ENCODE results near the gene UCKL1.
"Not testable (repeated sequence)": the region's sequence is repeated elsewhere in the genome, so short reads cannot be mapped to it uniquely, and the experiment has no call there.

UCKL1 gene

GRCh38 chr20:63976511-63976910, 20.3 kb upstream of the UCKL1 start:
- H3K4me3 Mint-ChIP-seq, result peak overlapping the region; percentile 40
- H3K27ac Mint-ChIP-seq, result peak overlapping the region; percentile 32
- peaks cover 60% of the 10 kb centered on the region for H3K4me1 Mint-ChIP-seq

DNA sequence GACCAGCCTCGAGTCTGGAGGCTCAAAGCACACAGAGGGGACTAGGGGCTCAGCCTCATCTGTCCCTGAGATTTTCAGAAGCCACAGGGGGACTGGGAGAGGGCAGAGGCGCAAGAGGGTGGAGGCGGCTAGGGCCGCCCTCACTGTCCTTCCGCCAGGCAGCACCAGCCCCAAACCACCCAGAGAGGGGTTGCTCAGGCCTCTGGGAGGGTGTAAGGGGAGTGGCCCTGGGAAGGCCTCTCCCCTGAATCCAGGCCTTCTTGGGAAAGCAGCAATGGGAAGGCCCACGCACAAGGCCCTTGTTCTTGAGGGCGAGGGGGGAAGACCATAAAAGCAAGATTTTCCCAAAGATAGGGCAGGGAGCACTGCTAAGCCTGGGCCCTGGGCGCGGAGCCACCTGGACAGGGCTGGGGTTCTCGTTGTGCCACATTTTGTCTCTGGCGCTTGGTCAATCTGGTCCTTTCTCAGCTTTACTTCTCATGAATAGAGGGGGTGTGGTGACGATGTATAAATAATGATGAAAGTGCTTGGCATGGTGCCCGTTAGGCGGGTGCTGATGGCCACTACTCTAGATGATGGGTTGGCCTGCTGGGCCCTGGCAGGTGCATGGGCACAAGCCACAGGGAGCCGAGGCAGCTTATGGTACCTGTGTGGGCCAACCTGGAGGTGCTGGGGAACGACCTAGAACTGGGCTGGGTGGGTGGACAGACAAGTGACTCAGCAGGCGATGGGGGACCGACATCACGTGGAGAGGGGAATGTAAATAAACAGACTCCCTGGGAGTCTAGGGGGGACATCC, 18.4 kb upstream of the UCKL1 start:
- peaks cover 1% of the 10 kb centered on the region for H3K36me3 Mint-ChIP-seq
- no peaks in the 10 kb centered on the region for H3K27me3 Mint-ChIP-seq
- no peak overlapping the region for H3K27ac Mint-ChIP-seq
- H3K4me1 Mint-ChIP-seq, result peaks cover 45% of the 10 kb centered on the region
- no peak overlapping the region for H3K4me3 Mint-ChIP-seq
- no peaks in the 10 kb centered on the region for H3K9me3 Mint-ChIP-seq

More at GRCh38 chr20:63976511-63976910, 20.3 kb upstream of the UCKL1 start:
- not testable (repeated sequence) for H3K9me3 Mint-ChIP-seq, H3K36me3 Mint-ChIP-seq, H3K27me3 Mint-ChIP-seq

- Mint-ChIP-seq H3K27me3 (no peaks in the 10 kb centered on the region), H3K4me3 (no peak overlapping the region), H3K27ac (peak overlapping the region; percentile 24), H3K9me3 (no peaks in the 10 kb centered on the region), H3K4me1 (peaks cover 47% of the 10 kb centered on the region), H3K36me3 (peaks cover 1% of the 10 kb centered on the region)
Measured at GRCh38 chr20:63973636-63974401, 17.6 kb upstream of the UCKL1 start.

GRCh38 chr20:63973160-63973479, 16.9 kb upstream of the UCKL1 start:
- H3K4me3 Mint-ChIP-seq, result no peak overlapping the region
- peaks cover 50% of the 10 kb centered on the region for H3K4me1 Mint-ChIP-seq
- no peak overlapping the region for H3K27ac Mint-ChIP-seq

GRCh38 chr20:63972312-63973159, 16.3 kb upstream of the UCKL1 start:
- Mint-ChIP-seq H3K9me3 (no peaks in the 10 kb centered on the region), H3K4me1 (peaks cover 45% of the 10 kb centered on the region), H3K36me3 (peaks cover 1% of the 10 kb centered on the region), H3K4me3 (no peak overlapping the region), H3K27ac (peak overlapping the region; percentile 71), H3K27me3 (no peaks in the 10 kb centered on the region)

More at GRCh38 chr20:63973160-63973479, 16.9 kb upstream of the UCKL1 start:
- Mint-ChIP-seq H3K9me3 (no peaks in the 10 kb centered on the region), H3K36me3 (peaks cover 1% of the 10 kb centered on the region), H3K27me3 (no peaks in the 10 kb centered on the region)

GRCh38 chr20:63971960-63972311, 15.7 kb upstream of the UCKL1 start:
- Mint-ChIP-seq H3K27ac (peak overlapping the region; percentile 46), H3K4me1 (peaks cover 39% of the 10 kb centered on the region)
- not testable (repeated sequence) for H3K27me3 Mint-ChIP-seq, H3K9me3 Mint-ChIP-seq, H3K4me3 Mint-ChIP-seq, H3K36me3 Mint-ChIP-seq

- Mint-ChIP-seq H3K4me3 (peak overlapping the region; percentile 63), H3K27ac (peak overlapping the region; percentile 78), H3K4me1 (peaks cover 28% of the 10 kb centered on the region), H3K27me3 (no peaks in the 10 kb centered on the region), H3K9me3 (no peaks in the 10 kb centered on the region), H3K36me3 (peaks cover 1% of the 10 kb centered on the region)
Measured at GRCh38 chr20:63970714-63971431, 14.7 kb upstream of the UCKL1 start.

DNA sequence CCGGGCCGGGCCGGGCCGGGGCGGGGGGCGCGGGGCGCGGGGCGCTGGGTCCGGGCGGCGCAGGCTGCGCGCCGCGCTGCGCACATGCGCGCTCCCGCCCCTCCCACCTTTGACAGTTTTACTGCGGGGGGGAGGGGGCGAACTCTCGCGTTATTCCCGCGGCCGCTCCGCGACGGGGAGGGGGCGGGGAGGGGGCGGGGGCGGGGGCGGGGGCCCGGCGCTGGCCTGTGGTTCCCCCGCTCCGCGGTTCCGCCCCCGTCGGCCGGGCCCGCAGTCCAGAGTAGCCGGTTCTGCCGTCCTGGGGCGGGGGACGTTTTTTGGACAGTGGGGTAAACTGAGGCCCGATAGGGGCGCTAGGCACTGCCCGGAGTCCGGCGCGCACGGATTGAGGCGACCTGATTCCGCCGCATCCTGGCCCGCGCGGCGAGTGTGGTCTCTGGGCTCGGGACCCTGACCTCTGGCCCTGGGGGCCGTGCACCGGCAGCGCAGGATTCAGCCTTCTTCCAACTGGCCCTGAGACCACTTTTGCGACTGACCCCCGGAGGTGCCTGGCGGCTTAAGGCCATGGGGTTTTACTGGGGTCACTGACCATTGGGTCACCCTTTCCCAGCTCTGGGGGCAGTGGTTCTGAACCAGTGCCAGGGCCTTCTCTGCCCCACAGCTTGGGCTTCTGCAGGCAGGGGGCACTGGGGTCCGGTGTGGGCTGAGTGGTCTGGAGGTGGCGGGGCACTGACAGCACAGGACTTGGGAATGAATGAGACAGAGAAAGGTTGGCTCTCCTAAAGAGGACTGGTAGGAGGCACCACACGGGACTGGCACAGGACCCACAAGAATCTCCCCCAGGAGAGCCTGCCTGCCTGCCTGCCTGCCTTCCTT, 13.9 kb upstream of the UCKL1 start, which contains the start of gene ZNF512B:
Gene ZNF512B, minus strand, starts transcription at position 93 of the 876 bp plus-strand sequence. CDS start 1,980 bp downstream, outside the sequence.
- H3K36me3 Mint-ChIP-seq, result peaks cover 1% of the 10 kb centered on the region
- H3K4me3 Mint-ChIP-seq, result peak within 1 kb of the TSS; percentile 86
- no peaks in the 10 kb centered on the region for H3K27me3 Mint-ChIP-seq
- H3K27ac Mint-ChIP-seq, result peak within 1 kb of the TSS; percentile 87
- peaks cover 27% of the 10 kb centered on the region for H3K4me1 Mint-ChIP-seq
- no peaks in the 10 kb centered on the region for H3K9me3 Mint-ChIP-seq

GRCh38 chr20:63968928-63969760, 12.9 kb upstream of the UCKL1 start:
- peaks cover 21% of the 10 kb centered on the region for H3K4me1 Mint-ChIP-seq
- peak overlapping the region; percentile 86 for H3K4me3 Mint-ChIP-seq
- H3K27ac Mint-ChIP-seq, result peak overlapping the region; percentile 87
- no peaks in the 10 kb centered on the region for H3K9me3 Mint-ChIP-seq
- H3K27me3 Mint-ChIP-seq, result no peaks in the 10 kb centered on the region
- no peaks in the 10 kb centered on the region for H3K36me3 Mint-ChIP-seq

DNA sequence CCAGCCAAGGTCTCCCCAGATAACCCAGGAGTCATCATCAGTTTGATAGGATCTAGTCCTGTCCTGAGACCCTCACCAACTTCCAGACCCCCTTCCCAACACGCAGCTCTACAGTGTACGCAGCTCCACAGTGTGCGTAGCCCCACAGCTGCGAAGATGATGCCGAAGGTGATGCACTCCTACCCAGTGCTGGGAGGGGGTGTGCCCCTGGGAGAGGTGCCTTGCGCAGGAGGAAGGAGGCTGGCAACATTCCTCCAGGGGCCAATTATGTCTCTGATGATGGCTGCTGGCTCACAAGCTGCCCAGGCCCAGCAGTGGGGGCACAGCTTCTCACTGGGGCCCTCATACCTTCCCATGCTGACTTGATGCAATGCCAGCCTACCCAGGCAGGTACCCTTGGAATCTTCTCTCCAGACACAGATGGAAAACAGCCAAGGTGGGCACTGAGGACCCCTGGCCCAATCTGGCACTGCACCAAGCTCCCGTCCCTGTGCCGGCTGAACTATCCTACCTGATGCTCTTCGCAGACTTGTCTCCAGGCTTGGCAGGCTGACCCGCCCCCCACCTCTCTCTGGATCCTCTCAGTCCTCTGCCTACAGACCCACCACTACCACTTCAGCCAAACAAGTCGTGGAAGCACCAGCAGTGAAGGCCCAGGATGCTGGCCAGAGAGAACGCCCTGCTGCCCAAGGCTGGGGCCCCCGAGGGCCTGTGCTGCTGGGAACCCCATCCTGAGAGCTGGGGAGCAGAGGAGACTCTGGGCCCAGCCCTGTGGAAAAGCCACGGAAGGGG, 12.1 kb upstream of the UCKL1 start:
- H3K4me1 Mint-ChIP-seq, result peaks cover 14% of the 10 kb centered on the region
- peak overlapping the region; percentile 87 for H3K27ac Mint-ChIP-seq
- H3K27me3 Mint-ChIP-seq, result no peaks in the 10 kb centered on the region
- H3K9me3 Mint-ChIP-seq, result no peaks in the 10 kb centered on the region
- H3K4me3 Mint-ChIP-seq, result peak overlapping the region; percentile 86
- H3K36me3 Mint-ChIP-seq, result no peaks in the 10 kb centered on the region

GRCh38 chr20:63967330-63968135, 11.3 kb upstream of the UCKL1 start:
- peaks cover 13% of the 10 kb centered on the region for H3K4me1 Mint-ChIP-seq
- H3K4me3 Mint-ChIP-seq, result no peak overlapping the region
- no peaks in the 10 kb centered on the region for H3K27me3 Mint-ChIP-seq
- peaks cover 2% of the 10 kb centered on the region for H3K36me3 Mint-ChIP-seq
- no peak overlapping the region for H3K27ac Mint-ChIP-seq
- H3K9me3 Mint-ChIP-seq, result no peaks in the 10 kb centered on the region

DNA sequence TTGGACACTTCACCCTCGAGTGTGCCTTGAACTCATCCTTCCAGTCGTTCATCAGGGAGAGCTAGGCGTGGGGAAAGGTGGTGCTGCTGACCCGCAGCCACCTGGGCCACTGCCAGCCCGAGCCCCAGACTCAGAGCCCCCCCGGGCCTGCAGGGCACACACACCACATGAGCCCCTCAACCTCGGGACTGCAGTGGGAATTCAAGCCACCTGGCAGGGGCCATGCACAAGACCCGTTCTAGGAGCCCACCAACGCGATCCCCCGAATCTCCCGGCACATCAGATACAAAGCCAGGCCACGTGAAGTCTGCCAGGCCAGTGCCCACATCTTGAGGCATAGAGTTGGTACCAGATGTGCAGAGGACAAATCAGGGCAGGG, 10.7 kb upstream of the UCKL1 start:
- Mint-ChIP-seq H3K27me3 (no peaks in the 10 kb centered on the region), H3K4me3 (no peak overlapping the region), H3K4me1 (peaks cover 13% of the 10 kb centered on the region), H3K27ac (no peak overlapping the region), H3K9me3 (no peaks in the 10 kb centered on the region), H3K36me3 (peaks cover 2% of the 10 kb centered on the region)

All from activated naive CD4-positive, alpha-beta T cell treated with anti-CD3 and anti-CD28 coated beads, Interleukin-2, amount 50 U/mL, for 24 hours (primary cell).